Measurements from ENCODE around the gene OAS3. TPM values are rescaled to one million over a fixed set of nuclear protein-coding genes. Genes with fewer than 3 reads are reported as not detected.

Gene OAS3
- polyA plus RNA-seq, 1 of the 3 experiments (the other 2 are of a cell fraction): 3.0 TPM

DNA sequence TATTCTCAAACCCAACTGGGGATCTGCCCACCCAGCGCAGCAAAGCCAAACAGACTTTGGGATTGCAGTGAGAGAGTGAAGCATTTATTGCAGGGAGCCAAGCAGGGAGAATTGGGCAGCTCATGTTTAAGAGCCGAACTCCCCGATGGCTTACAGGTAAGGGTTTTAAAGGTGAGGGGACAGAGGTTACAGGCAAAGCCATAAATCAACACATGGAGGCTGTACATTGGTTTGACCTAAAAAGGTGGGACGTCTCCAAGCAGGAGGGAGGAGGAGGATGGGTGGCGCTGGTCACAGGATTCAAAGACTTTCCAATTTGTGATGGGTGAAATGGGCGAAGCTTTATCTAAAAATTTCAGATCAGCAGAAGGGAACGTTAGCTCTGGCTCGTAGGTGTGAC, 58.2 kb downstream of the OAS3 start:
- Histone ChIP-seq H3K4me1 (ENCODE audit: control insufficient read depth in 1 of 2, insufficient read depth in 2 of 2, low read depth in 1 of 2, low read length in 1 of 2) (no peaks in the 10 kb centered on the region), H2AFZ (ENCODE audit: low read depth) (no peak overlapping the region), H3K9me2 (no peaks in the 10 kb centered on the region), H3K4me2 (no peak overlapping the region), H4K20me1 (ENCODE audit: insufficient read depth) (no peaks in the 10 kb centered on the region), H3K9ac (no peak overlapping the region), H3K27me3 (ENCODE audit: insufficient read depth) (no peaks in the 10 kb centered on the region), H3F3A (replicated peaks; ENCODE audit: insufficient read depth) (no peaks in the 10 kb centered on the region), H3K27ac (ENCODE audit: low read depth in 2 of 2, low read length in 1 of 2) (no peak overlapping the region), H3K9me3 (no peaks in the 10 kb centered on the region), H3K79me2 (ENCODE audit: insufficient read depth) (no peaks in the 10 kb centered on the region), H3K4me3 (ENCODE audit: low read depth in 2 of 2, low read length in 1 of 2) (no peak overlapping the region), H3K36me3 (replicated peaks in 1 of 2; ENCODE audit: control insufficient read depth in 1 of 2, insufficient read depth in 2 of 2, low read length in 1 of 2) (no peaks in the 10 kb centered on the region)
- ChIA-PET CTCF (no interaction called here), POLR2A (no interaction called here)
- no peak for DNase-seq
- 32% methylated on average over 8 of the region's 8 CpGs for WGBS (ENCODE audit: low lambda C conversion rate)
- TF ChIP-seq YY1 (IDR thresholded peaks at IDR 0.05; ENCODE audit: low read depth) (no peak), JUND (IDR thresholded peaks at IDR 0.05) (no peak), TAF1 (IDR thresholded peaks at IDR 0.05; ENCODE audit: borderline replicate concordance, low read depth, low read length) (no peak), SIN3A (IDR thresholded peaks at IDR 0.05; ENCODE audit: borderline replicate concordance, low read depth, low read length) (no peak), EP300 (IDR thresholded peaks at IDR 0.05; ENCODE audit: borderline replicate concordance in 1 of 2, low read depth in 1 of 2, low read length in 1 of 2) (no peak), MAX (IDR thresholded peaks at IDR 0.05; ENCODE audit: low read depth) (no peak), TCF12 (IDR thresholded peaks at IDR 0.05) (no peak), CHD2 (IDR thresholded peaks at IDR 0.05; ENCODE audit: low read length, partially characterized antibody) (no peak)
- TF ChIP-seq, protein P1, sequence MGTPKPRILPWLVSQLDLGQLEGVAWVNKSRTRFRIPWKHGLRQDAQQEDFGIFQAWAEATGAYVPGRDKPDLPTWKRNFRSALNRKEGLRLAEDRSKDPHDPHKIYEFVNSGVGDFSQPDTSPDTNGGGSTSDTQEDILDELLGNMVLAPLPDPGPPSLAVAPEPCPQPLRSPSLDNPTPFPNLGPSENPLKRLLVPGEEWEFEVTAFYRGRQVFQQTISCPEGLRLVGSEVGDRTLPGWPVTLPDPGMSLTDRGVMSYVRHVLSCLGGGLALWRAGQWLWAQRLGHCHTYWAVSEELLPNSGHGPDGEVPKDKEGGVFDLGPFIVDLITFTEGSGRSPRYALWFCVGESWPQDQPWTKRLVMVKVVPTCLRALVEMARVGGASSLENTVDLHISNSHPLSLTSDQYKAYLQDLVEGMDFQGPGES (IDR thresholded peaks at IDR 0.05; ENCODE audit: low read depth, low read length): no peak

GRCh38 chr12:112997506-112997905, 59.2 kb downstream of the OAS3 start:
- H3K27me3 ChIP-seq (ENCODE audit: insufficient read depth): no peaks in the 10 kb centered on the region
- no peaks in the 10 kb centered on the region for H3F3A ChIP-seq (replicated peaks; ENCODE audit: insufficient read depth)
- no peak overlapping the region for H3K4me3 ChIP-seq (ENCODE audit: low read depth in 2 of 2, low read length in 1 of 2)
- no peaks in the 10 kb centered on the region for H3K9me2 ChIP-seq
- WGBS (ENCODE audit: low lambda C conversion rate): 56% methylated on average over 7 of the region's 7 CpGs
- ChIA-PET POLR2A (no interaction called here), CTCF (interaction anchor here (0.6 to 1.6 kb wide), 4 partner anchors 10 to 161 kb away, joined by 3 to 8 read pairs (median 4); no protein-coding TSS in a partner anchor)
- H3K4me2 ChIP-seq: no peak overlapping the region
- no peak overlapping the region for H2AFZ ChIP-seq (ENCODE audit: low read depth)
- H3K9me3 ChIP-seq: no peaks in the 10 kb centered on the region
- no peaks in the 10 kb centered on the region for H4K20me1 ChIP-seq (ENCODE audit: insufficient read depth)
- H3K27ac ChIP-seq (ENCODE audit: low read depth in 2 of 2, low read length in 1 of 2): no peak overlapping the region
- H3K4me1 ChIP-seq (ENCODE audit: control insufficient read depth in 1 of 2, insufficient read depth in 2 of 2, low read depth in 1 of 2, low read length in 1 of 2): no peaks in the 10 kb centered on the region
- H3K79me2 ChIP-seq (ENCODE audit: insufficient read depth): no peaks in the 10 kb centered on the region
- no peak overlapping the region for H3K9ac ChIP-seq
- DNase-seq: no peak
- TF ChIP-seq JUND (IDR thresholded peaks at IDR 0.05) (no peak), MEF2A (IDR thresholded peaks at IDR 0.05; ENCODE audit: borderline replicate concordance, low read depth) (no peak), NFIC (IDR thresholded peaks at IDR 0.05; ENCODE audit: borderline replicate concordance) (no peak), RAD21 (IDR thresholded peaks at IDR 0.05; ENCODE audit: low read length) (no peak), RXRA (IDR thresholded peaks at IDR 0.05; ENCODE audit: borderline replicate concordance, low read depth) (no peak), TAF1 (IDR thresholded peaks at IDR 0.05; ENCODE audit: borderline replicate concordance, low read depth, low read length) (no peak), CHD2 (IDR thresholded peaks at IDR 0.05; ENCODE audit: low read length, partially characterized antibody) (no peak), MXI1 (IDR thresholded peaks at IDR 0.05; ENCODE audit: low read depth, low read length) (no peak), GABPA (IDR thresholded peaks at IDR 0.05; ENCODE audit: low read depth) (no peak), RCOR1 (IDR thresholded peaks at IDR 0.05; ENCODE audit: low read length) (no peak)
- TF ChIP-seq, protein P2, sequence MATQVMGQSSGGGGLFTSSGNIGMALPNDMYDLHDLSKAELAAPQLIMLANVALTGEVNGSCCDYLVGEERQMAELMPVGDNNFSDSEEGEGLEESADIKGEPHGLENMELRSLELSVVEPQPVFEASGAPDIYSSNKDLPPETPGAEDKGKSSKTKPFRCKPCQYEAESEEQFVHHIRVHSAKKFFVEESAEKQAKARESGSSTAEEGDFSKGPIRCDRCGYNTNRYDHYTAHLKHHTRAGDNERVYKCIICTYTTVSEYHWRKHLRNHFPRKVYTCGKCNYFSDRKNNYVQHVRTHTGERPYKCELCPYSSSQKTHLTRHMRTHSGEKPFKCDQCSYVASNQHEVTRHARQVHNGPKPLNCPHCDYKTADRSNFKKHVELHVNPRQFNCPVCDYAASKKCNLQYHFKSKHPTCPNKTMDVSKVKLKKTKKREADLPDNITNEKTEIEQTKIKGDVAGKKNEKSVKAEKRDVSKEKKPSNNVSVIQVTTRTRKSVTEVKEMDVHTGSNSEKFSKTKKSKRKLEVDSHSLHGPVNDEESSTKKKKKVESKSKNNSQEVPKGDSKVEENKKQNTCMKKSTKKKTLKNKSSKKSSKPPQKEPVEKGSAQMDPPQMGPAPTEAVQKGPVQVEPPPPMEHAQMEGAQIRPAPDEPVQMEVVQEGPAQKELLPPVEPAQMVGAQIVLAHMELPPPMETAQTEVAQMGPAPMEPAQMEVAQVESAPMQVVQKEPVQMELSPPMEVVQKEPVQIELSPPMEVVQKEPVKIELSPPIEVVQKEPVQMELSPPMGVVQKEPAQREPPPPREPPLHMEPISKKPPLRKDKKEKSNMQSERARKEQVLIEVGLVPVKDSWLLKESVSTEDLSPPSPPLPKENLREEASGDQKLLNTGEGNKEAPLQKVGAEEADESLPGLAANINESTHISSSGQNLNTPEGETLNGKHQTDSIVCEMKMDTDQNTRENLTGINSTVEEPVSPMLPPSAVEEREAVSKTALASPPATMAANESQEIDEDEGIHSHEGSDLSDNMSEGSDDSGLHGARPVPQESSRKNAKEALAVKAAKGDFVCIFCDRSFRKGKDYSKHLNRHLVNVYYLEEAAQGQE (IDR thresholded peaks at IDR 0.05; ENCODE audit: low read depth, low read length): no peak
- TF ChIP-seq, protein P1 (IDR thresholded peaks at IDR 0.05; ENCODE audit: low read depth, low read length): no peak
- H3K36me3 ChIP-seq (replicated peaks in 1 of 2; ENCODE audit: control insufficient read depth in 1 of 2, insufficient read depth in 2 of 2, low read length in 1 of 2): no peaks in the 10 kb centered on the region
